Testis (tissue), 2 donors: ENCODE measurements around the gene KLRK1.

Experiments used
- POLR2A ChIP-seq: fragments of 450-650 bp; IDR thresholded peaks from one replicate; pipeline ENCODE4 v1.6.1; 2017; ENCODE audit warnings: antibody characterized with exemption, mild to moderate bottlenecking, moderate library complexity
- TF ChIP-seq, protein P1 (sequence below), 3 experiments: fragments of 450-650 bp in 2 of 3; fragments of 200-600 bp in 1 of 3; sonication (generic) in 1 of 3; IDR thresholded peaks; one replicate each; pipeline ENCODE4 v1.5.1; 2016 to 2019; ENCODE audit warnings: antibody characterized with exemption in 3 of 3, mild to moderate bottlenecking in 2 of 3, moderate library complexity in 1 of 3

DNA sequence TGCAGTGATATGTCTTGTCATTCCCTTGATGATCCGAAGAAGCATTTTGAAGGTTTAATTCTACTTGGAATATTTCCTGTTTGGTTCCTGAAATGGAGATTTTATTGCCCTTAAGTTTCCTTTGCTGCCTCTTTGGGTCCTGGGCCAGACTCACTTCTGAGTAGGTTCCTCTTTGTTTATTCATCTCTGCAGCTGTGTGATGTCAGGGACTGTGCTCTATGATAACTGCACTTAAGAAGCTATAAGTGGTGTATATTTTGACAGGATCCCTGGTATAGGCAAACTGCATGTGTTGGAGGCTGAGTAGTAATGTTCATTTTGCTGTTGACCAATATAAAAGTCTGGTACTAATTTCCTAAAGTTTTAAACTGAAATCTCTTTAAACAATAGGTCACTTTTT, 19.6 kb upstream of the KLRK1 start, which contains the start of gene KLRC4:
- no peak for TF ChIP-seq POLR2A
- TF ChIP-seq, protein P1, sequence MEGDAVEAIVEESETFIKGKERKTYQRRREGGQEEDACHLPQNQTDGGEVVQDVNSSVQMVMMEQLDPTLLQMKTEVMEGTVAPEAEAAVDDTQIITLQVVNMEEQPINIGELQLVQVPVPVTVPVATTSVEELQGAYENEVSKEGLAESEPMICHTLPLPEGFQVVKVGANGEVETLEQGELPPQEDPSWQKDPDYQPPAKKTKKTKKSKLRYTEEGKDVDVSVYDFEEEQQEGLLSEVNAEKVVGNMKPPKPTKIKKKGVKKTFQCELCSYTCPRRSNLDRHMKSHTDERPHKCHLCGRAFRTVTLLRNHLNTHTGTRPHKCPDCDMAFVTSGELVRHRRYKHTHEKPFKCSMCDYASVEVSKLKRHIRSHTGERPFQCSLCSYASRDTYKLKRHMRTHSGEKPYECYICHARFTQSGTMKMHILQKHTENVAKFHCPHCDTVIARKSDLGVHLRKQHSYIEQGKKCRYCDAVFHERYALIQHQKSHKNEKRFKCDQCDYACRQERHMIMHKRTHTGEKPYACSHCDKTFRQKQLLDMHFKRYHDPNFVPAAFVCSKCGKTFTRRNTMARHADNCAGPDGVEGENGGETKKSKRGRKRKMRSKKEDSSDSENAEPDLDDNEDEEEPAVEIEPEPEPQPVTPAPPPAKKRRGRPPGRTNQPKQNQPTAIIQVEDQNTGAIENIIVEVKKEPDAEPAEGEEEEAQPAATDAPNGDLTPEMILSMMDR (IDR thresholded peaks at IDR 0.05), result no peak
